Activated naive CD4-positive, alpha-beta T cell treated with anti-CD3 and anti-CD28 coated beads, Interleukin-2, amount 50 U/mL, for 16 hours (primary cell): Measurements from ENCODE around the gene ETNPPL.

ENCODE experiments used
- DNase-seq: peaks from one replicate; pipeline ENCODE4 v3.0.0-alpha.2; 2020

The ETNPPL gene

DNA sequence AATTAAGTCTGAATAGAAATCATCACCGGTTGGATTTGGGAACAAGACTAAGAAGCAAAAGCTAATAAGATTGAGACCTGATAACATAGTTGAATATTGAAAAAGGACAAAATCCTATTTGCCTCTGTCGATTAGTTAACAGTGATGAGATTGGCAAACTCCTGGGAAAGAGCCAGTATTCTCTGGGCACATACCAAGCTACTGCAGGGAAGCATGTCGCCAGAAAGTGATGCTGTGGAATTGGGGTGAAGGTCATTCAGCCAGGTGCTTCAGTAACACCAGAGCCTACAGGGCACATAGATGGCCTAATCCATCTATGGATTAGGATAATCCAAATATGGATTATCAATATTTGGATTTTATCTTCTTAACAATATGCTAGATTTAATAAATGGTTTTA lies 68.4 kb downstream of the ETNPPL start:
- DNase-seq: no peak

DNA sequence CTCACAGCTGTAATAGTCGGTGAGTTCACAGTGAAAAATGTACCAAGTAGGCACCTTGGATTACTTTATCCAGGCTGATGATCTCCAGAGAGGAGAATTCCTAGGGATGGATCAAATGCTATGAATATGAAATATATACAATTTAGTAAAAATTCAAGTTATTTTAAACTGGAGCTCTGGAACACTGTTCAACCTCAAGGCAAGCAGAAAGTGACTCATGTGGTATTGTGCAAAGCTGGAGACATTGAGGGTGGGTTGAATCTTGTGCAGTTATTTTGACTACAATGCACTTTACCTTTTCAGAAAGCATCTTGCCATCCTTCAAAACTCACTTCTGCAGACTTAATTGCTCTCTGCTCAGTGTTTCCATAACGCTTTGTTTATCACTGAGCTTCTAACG lies 69.0 kb downstream of the ETNPPL start:
- DNase-seq: no peak

DNA sequence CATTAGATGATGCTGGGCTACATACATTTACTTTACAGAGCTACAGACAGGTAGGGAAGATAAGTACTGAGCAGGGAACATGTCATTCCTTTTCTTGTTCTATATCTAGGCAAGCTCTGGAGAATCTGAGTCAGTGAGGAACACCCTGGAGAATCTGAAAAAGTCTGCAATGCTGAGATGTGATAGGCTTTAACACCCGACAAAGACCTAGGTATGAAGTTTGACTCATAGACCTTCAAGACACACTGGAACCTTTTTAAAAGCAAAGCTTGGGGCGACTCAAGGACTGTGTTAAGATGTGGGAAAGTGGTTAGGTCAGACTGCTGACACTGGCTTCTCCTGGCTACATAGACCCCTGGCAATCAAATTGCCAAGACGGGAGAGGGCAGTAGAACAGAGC lies 69.6 kb downstream of the ETNPPL start:
- no peak for DNase-seq
